22Rv1 (cell line): Measurements from ENCODE around the gene C8A.

ENCODE experiments used
- CTCF ChIP-seq: fragments of 450-650 bp; IDR thresholded peaks from 2 replicates; pipeline ENCODE4 v1.5.1; 2017; ENCODE audit warnings: mild to moderate bottlenecking
- ZFX ChIP-seq: fragments of 450-650 bp; IDR thresholded peaks from 2 replicates; pipeline ENCODE4 v1.6.1; 2017; ENCODE audit warnings: antibody characterized with exemption, borderline replicate concordance

- TF ChIP-seq CTCF (no peak), ZFX (no peak)
Measured at GRCh38 chr1:56874689-56875088, 20.1 kb downstream of the C8A start.
